Calu3 (cell line): ENCODE data around the gene TMEM11. TPM values are rescaled to one million over a fixed set of nuclear protein-coding genes. Genes with fewer than 3 reads are reported as not detected.

Source experiments
- BruUV-seq: library from RNA; stranded (reverse); fragments of 400-500 nt; replicated peaks from 2 replicates; lab custom pipeline; 2021; lab: Mats Ljungman, UMichigan
- CTCF ChIA-PET: fragments of 300-600 bp; sonication (Branson Sonifier 250); formaldehyde crosslinking; loops from one replicate; lab custom pipeline; 2022; ENCODE audit warnings: antibody characterized with exemption; lab: Charles Lee
- DNase-seq: peaks from one replicate; pipeline ENCODE4 v3.0.0; 2022
- H3K27ac Mint-ChIP-seq: one replicate; pipeline ENCODE4 v1.8.0; 2022; ENCODE audit warnings: mixed read lengths; ENCODE audit not compliant: unreplicated experiment
- H3K27me3 Mint-ChIP-seq: one replicate; pipeline ENCODE4 v1.8.0; 2022; ENCODE audit warnings: mixed read lengths; ENCODE audit not compliant: unreplicated experiment
- H3K36me3 Mint-ChIP-seq: one replicate; pipeline ENCODE4 v1.8.0; 2022; ENCODE audit warnings: mild to moderate bottlenecking, moderate library complexity, mixed read lengths; ENCODE audit not compliant: insufficient read depth, unreplicated experiment
- H3K4me1 Mint-ChIP-seq: one replicate; pipeline ENCODE4 v1.8.0; 2022; ENCODE audit warnings: mild to moderate bottlenecking, low read depth, mixed read lengths; ENCODE audit not compliant: unreplicated experiment
- H3K4me3 Mint-ChIP-seq: one replicate; pipeline ENCODE4 v1.8.0; 2022; ENCODE audit warnings: mild to moderate bottlenecking, low read depth, moderate library complexity, mixed read lengths; ENCODE audit not compliant: unreplicated experiment
- H3K9me3 Mint-ChIP-seq: one replicate; pipeline ENCODE4 v1.8.0; 2022; ENCODE audit warnings: low read depth, mixed read lengths; ENCODE audit not compliant: unreplicated experiment
- intact Hi-C: fragments of 100-400 bp; cut with micrococcal nuclease; formaldehyde crosslinking; loops from one replicate; pipeline ENCODE4 v1.10.0; 2022; ENCODE audit not compliant: unreplicated experiment
- total RNA-seq: library from RNA; stranded (reverse); gene quantifications from 2 replicates; pipeline ENCODE4 v1.2.3, GENCODE V29; 2022
- TF ChIP-seq, protein P1 (sequence below): fragments of 200-600 bp; IDR thresholded peaks from one replicate; pipeline ENCODE4 v1.8.0; 2022; ENCODE audit warnings: antibody characterized with exemption; ENCODE audit not compliant: unreplicated experiment

The TMEM11 gene
- total RNA-seq, 1 experiment from 2014 or later, result 18.9 TPM

DNA sequence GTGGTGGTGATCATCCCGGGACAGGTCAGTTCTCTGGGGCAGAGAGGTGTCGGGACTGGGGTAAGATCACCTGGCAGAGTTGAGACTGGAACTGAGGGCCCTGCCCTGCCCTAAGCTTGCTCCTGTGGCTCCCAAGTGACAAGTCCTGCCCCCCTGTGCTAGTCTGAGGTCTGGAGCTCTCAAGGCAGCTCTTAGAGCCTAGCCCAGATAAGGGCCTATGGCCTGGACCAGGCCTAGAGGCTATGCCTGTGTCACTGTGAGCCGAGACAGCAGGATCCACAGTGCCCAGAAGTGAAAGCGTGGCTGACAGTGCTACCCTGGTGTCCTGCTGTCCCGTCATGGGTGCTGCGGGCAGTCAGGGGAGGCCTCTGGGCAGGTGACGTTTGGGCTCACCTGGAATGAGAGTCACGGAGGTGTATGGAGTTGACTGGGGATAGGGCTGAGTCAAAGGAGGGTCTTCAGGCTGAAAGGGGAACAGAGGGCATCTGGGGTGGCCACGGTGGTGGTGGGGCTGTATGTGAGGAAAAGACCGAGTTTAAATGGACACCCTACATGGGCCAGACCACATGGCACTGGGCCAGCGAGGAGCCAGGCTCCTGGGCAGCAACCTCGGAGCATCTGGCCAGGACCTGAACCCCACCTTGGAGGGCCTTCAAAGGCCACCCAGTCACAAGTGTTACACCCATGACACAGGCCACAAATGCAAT, 33.7 kb upstream of the TMEM11 start:
- no peak overlapping the region for H3K27ac Mint-ChIP-seq
- intact Hi-C loops, result no loop called here

DNA sequence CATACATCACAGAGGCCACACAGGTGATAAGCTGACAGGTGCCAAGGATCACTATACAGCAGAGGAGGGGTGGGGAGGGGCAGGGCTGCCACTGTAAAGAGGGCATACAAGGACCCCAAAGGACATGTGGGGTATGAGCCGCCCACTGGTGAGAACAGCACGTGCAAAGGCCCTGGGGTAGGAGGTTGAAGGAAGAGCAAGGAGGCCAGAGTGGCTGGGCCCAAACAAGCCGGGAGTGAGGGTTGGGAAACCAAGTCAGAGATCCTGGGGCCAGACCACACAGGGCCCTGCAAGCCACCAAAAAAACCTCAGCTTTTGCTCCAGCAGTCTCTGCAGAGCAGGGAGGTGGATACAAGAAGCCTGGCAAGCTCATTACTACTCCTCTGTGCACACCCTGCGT, 32.7 kb upstream of the TMEM11 start:
- DNase-seq, result no peak
- no peaks in the 10 kb centered on the region for H3K4me1 Mint-ChIP-seq
- BruUV-seq, result no TSS peak
- no peak overlapping the region for H3K4me3 Mint-ChIP-seq
- peaks cover 10% of the 10 kb centered on the region for H3K27me3 Mint-ChIP-seq
- no peaks in the 10 kb centered on the region for H3K9me3 Mint-ChIP-seq
- H3K27ac Mint-ChIP-seq, result no peak overlapping the region
- CTCF ChIA-PET, result no interaction called here
- TF ChIP-seq, protein P1, sequence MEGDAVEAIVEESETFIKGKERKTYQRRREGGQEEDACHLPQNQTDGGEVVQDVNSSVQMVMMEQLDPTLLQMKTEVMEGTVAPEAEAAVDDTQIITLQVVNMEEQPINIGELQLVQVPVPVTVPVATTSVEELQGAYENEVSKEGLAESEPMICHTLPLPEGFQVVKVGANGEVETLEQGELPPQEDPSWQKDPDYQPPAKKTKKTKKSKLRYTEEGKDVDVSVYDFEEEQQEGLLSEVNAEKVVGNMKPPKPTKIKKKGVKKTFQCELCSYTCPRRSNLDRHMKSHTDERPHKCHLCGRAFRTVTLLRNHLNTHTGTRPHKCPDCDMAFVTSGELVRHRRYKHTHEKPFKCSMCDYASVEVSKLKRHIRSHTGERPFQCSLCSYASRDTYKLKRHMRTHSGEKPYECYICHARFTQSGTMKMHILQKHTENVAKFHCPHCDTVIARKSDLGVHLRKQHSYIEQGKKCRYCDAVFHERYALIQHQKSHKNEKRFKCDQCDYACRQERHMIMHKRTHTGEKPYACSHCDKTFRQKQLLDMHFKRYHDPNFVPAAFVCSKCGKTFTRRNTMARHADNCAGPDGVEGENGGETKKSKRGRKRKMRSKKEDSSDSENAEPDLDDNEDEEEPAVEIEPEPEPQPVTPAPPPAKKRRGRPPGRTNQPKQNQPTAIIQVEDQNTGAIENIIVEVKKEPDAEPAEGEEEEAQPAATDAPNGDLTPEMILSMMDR, result no peak
- peaks cover 4% of the 10 kb centered on the region for H3K36me3 Mint-ChIP-seq
- intact Hi-C loops, result no loop called here

More for the DNA sequence above, 33.7 kb upstream of the TMEM11 start:
- no TSS peak for BruUV-seq
- Mint-ChIP-seq H3K36me3 (peaks cover 4% of the 10 kb centered on the region), H3K27me3 (peaks cover 10% of the 10 kb centered on the region), H3K9me3 (no peaks in the 10 kb centered on the region), H3K4me3 (no peak overlapping the region), H3K4me1 (no peaks in the 10 kb centered on the region)
- TF ChIP-seq, protein P1, result no peak
- DNase-seq, result no peak
- CTCF ChIA-PET, result interaction anchor here (0.7 kb wide), 1 partner anchor 107 kb away, joined by 4 read pairs; no protein-coding TSS in a partner anchor

DNA sequence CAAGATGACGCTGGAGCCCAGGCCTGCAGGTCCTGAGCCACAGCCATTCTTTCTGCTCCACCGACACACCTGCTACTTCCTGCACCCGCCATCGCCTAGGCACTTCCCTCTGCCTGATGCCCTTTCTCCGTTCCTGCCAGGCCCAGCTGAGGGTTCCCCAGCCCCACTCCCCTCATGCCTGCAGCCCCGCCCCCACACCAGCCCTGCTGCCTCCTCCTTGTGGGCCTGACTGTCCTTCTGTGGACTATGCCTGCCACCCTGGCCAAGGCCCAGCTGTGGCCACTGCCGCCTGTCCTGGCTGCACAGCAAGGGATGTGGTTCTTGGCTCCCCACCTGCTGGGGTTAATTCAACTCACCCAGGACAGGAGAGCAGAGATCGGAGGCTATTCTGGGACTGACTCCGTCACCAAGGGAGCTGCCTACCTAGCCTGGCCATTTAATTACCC, 31.7 kb upstream of the TMEM11 start:
- no peak overlapping the region for H3K27ac Mint-ChIP-seq
- CTCF ChIA-PET, result no interaction called here
- no peaks in the 10 kb centered on the region for H3K9me3 Mint-ChIP-seq
- DNase-seq, result no peak
- no peaks in the 10 kb centered on the region for H3K4me1 Mint-ChIP-seq
- no peak overlapping the region for H3K4me3 Mint-ChIP-seq
- H3K36me3 Mint-ChIP-seq, result peaks cover 4% of the 10 kb centered on the region
- intact Hi-C loops, result no loop called here
- TF ChIP-seq, protein P1, result no peak
- BruUV-seq, result no TSS peak
- peaks cover 10% of the 10 kb centered on the region for H3K27me3 Mint-ChIP-seq

DNA sequence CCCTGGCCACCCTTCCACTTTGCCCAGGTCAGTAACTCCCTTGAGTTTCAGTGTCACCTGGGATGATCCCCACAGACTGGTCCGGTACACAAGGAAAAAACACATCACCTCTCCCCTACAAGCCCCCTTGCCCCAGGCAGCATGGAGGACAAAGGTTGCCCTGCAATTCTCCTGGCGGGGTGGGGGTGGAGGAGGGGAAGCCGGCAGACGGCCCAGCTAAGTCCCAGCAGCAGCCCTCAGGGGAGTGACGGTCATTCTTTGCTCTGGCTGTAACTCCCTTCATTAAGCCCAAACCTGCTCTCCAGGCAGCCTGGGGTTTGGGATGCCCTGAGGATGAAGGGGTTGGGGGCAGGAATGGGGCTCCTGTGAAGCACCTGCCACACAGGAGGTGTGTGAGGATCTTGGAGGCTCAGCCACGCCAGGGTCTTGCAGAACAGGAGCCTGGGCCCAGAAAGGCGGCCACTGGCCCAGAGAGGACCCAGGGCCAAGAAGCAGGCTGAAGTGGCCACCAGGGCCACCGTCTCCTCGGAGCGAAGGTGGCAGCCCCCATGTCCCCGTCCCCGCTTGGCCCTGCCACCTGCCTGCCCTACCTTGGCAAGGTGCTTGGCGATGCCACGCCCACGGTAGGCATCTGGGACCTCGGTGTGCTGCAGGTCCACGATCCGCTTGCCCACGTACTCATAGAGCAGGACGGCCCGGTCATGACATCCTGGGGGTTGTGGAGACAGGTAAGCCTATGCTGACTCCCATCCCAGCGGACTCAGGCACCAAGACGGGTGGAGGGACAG, 29.7 kb upstream of the TMEM11 start:
- Mint-ChIP-seq H3K27me3 (no peaks in the 10 kb centered on the region), H3K4me1 (no peaks in the 10 kb centered on the region), H3K4me3 (no peak overlapping the region), H3K36me3 (peaks cover 4% of the 10 kb centered on the region), H3K9me3 (no peaks in the 10 kb centered on the region), H3K27ac (no peak overlapping the region)
- no TSS peak for BruUV-seq
- DNase-seq, result no peak
- intact Hi-C loops, result no loop called here
- TF ChIP-seq, protein P1, result no peak
- CTCF ChIA-PET, result no interaction called here
